Hepatocyte (in vitro differentiated cells): ENCODE measurements around the gene CSRP2.

ENCODE experiments used
- EZH2 ChIP-seq: fragments of 200-600 bp; sonication (generic); IDR thresholded peaks from 2 replicates; pipeline ENCODE4 v1.6.1; 2016; ENCODE audit warnings: antibody characterized with exemption, mild to moderate bottlenecking, borderline replicate concordance
- TF ChIP-seq, protein P1 (sequence below): fragments of 200-600 bp; sonication (generic); IDR thresholded peaks from 2 replicates; pipeline ENCODE4 v1.5.1; 2016; ENCODE audit warnings: antibody characterized with exemption, mild to moderate bottlenecking; ENCODE audit not compliant: poor library complexity

DNA sequence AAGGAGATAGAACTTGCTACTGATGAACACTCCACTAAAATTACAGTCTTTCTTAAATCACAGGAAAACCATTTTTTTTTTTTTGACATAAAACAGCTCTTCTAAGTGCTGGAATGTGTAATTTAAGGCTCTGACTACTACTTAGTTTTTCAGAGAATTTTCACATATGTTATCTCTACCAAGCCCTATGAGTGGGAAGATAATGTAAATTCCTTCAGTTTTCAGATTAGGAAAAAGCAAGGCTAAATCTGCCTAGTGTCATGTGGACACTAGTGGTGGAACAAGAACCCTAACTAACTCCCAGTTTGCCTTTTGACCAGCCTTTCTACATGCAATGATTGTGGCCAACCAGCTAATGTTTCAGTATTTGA lies 37.3 kb upstream of the CSRP2 start:
- TF ChIP-seq, protein P1, sequence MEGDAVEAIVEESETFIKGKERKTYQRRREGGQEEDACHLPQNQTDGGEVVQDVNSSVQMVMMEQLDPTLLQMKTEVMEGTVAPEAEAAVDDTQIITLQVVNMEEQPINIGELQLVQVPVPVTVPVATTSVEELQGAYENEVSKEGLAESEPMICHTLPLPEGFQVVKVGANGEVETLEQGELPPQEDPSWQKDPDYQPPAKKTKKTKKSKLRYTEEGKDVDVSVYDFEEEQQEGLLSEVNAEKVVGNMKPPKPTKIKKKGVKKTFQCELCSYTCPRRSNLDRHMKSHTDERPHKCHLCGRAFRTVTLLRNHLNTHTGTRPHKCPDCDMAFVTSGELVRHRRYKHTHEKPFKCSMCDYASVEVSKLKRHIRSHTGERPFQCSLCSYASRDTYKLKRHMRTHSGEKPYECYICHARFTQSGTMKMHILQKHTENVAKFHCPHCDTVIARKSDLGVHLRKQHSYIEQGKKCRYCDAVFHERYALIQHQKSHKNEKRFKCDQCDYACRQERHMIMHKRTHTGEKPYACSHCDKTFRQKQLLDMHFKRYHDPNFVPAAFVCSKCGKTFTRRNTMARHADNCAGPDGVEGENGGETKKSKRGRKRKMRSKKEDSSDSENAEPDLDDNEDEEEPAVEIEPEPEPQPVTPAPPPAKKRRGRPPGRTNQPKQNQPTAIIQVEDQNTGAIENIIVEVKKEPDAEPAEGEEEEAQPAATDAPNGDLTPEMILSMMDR, result no peak
- TF ChIP-seq EZH2, result no peak
